GM10266 (cell line): ENCODE data around the gene RTN1.
A peak's percentile ranks its signal among the peaks of the same experiment; 100 is the strongest.
"Not testable (repeated sequence)": the region's sequence is repeated elsewhere in the genome, so short reads cannot be mapped to it uniquely, and the experiment has no call there.

Experiments used
- DNase-seq: peaks from one replicate; pipeline ENCODE4 v3.0.0; 2012; ENCODE audit errors: extremely low spot score
- CTCF ChIP-seq: IDR thresholded peaks from 2 replicates; pipeline ENCODE4 v1.5.1; 2012; ENCODE audit warnings: mild to moderate bottlenecking, low read depth; ENCODE audit not compliant: control insufficient read depth, insufficient read depth; ENCODE audit errors: missing control alignments

Gene RTN1

DNA sequence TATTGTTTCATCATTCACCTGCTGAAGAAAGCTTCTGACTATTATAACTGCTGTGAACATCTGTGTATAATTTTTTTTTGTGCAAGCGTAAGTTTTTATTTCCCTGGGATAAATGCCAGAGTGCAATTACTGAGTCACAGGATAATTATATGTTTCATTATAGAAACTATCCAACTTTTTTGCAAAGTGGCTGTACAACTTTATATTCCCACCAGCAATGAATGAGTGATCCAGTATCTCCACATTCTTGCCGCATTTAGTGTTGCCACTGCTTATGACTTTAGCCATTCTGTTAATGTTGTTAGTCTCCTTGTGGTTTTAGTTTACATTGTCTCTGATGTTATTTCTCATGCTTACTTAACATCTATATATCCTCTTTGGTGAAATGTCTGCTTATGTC is 205.8 kb downstream of the RTN1 start:
- no peak for TF ChIP-seq CTCF
- DNase-seq: no peak

GRCh38 chr14:59657769-59658168 is 212.8 kb downstream of the RTN1 start:
- TF ChIP-seq CTCF: no peak
- no peak for DNase-seq

DNA sequence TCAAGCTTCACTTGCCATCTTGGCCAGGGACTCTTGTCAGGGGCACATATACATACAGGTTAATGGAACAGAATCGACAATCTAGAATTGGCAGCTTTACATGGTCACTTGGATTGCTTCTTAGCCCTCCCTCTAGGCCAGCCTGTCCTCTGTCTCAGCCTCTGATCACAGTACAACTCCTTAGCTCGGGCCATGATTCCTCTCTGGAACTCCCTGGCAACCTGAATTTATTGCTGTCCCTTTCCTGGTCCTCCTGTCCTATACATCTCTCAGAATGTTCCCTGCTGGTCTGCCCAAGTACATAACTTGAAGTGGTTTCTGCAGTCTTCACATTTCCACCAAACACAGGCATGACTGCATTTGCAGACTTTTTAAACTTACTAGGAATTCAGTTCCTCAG is 214.1 kb downstream of the RTN1 start:
- TF ChIP-seq CTCF: no peak
- DNase-seq: no peak

GRCh38 chr14:59654131-59654530 is 216.4 kb downstream of the RTN1 start:
- DNase-seq: not testable (repeated sequence)

- not testable (repeated sequence) for DNase-seq
These were observed 223.7 kb downstream of the RTN1 start for GRCh38 chr14:59646832-59647231.

DNA sequence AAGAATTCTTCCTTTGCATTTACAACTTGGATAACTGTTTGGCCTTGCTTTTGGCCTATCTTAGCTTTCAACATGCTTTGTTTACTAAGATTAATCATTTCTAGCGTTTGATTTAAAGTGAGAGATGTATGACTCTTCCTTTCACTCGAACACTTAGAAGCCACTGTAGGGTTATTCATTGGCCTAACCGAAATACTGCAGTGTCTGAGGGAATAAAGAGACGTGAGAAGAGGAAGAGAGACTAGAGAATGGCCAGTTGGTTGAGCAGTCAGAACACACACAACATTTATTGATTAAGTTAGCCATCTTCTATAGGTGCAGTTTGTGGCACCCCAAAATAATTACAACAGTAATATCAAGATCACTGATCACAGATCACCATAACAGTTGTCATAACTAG is 231.7 kb downstream of the RTN1 start:
- no peak for TF ChIP-seq CTCF

DNA sequence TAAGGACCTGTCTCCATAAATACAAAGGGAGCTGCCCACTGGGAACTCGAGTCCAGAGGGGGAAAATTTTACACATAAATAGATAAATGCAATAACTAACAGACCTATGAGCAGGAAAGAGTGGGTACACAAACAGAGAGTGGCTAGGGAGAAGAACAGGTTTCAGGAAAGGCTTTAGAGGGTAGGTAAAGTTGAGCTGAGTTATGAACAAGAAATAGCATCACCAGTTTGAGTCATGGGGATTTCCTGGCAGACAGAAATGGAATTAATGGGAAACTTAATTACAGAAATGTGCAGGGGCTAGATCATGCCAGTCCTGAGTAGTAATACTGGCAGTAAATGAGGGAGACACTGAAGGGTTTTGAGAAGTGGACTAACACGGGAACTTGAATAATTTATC is 236.0 kb downstream of the RTN1 start:
- no peak for TF ChIP-seq CTCF
- no peak for DNase-seq

More for the DNA sequence above, 231.7 kb downstream of the RTN1 start:
- DNase-seq: no peak

DNA sequence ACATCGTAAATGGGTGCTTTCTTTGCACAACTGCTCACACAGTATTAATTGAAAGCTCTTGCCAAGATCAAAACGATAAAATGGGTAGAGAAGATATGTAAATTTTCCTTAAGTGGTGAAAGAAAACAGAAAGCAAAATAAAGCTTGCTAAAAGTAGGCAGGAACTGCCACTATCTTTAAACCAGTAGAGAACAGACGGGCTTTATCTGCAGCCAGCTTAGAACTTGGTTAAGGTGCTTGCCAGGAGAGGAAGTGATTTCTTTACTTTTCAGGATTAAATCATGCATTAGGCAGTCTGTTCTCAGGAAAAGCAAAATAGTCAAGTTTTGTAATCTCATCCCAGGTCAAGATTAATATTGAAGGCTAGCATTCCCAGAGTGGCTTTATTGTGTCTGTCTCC is 237.1 kb downstream of the RTN1 start:
- TF ChIP-seq CTCF: no peak
- no peak for DNase-seq

- peak; percentile 67 for DNase-seq
- TF ChIP-seq CTCF: peak; percentile 62
These were observed 238.2 kb downstream of the RTN1 start for GRCh38 chr14:59632381-59632780.
